ENCODE results near the gene PIP4K2B.
"Not testable (repeated sequence)": the region's sequence is repeated elsewhere in the genome, so short reads cannot be mapped to it uniquely, and the experiment has no call there.

The PIP4K2B gene

DNA sequence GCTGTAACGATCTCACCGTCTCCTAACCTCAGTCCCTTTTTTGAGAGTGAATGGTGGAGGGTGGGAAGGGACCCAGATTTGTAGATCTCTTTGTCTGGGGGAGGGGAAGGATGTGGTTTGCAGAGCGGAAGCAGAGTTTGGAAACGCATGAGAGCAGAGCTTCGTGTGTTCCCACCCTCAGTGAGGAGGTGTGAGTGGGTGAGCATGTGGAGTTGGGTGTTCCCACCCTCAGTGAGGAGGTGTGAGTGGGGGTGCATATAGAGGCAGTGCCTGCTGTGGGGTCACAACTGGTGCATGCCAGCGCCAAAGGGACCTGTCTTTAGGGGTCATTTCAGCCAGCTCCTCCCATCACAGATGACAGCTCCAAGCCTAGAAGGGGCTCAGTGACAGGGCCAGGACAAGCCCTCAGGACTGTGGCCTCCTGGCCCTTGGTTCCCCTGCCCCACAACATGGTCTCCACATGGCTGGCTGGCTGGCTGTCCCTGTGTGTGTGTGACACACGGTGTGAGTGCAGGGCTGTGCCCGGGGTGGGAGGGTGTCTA, 71.0 kb downstream of the PIP4K2B start:
- peak; percentile 43 for DNase-seq

- DNase-seq, result no peak
These were observed 71.6 kb downstream of the PIP4K2B start for GRCh38 chr17:38727736-38728135.

- not testable (repeated sequence) for DNase-seq
These were observed 73.2 kb downstream of the PIP4K2B start for GRCh38 chr17:38726145-38726544.

DNA sequence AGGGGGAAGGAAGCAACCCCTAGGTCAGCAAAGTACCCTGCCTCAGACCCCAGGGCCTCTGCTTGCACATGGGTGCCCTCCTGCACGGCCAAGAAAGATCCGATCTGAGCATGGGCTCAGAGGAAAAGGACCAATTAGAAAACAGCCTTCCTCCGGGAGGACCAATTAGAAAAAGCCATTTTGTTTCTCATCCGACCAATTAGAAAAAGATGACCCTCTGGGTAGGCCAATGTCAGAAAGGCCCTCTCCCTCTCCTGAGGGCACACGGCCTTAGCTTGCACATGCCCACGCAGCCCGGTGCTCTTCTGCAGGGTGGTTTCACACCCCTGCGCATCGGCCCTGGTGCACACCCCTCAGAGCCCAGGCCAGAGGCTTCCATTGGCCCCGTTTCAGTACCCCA, 74.3 kb downstream of the PIP4K2B start:
- no peak for DNase-seq

DNA sequence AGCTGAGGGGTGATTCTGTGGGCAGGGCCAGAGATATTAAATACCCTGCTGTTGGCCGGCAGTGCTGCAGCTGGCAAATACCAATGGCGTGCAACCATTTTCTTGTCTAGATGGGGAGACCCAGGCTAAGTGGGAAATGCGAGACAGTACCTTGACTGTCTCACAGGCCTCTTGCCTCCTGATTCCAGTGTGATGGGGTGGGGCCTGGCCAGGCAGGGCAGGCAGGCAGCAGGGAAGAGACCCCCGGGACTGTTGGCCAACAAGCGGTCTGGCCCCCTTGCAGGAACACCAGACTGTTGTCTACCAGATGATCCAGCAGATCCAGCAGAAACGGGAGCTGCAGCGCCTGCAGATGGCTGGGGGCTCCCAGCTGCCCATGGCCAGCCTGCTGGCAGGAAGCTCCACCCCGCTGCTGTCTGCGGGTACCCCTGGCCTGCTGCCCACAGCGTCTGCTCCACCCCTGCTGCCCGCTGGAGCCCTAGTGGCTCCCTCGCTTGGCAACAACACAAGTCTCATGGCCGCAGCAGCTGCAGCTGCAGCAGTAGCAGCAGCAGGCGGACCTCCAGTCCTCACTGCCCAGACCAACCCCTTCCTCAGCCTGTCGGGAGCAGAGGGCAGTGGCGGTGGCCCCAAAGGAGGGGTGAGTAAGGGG, 74.9 kb downstream of the PIP4K2B start:
- no peak for DNase-seq

- DNase-seq, result no peak
These were observed 77.6 kb downstream of the PIP4K2B start for GRCh38 chr17:38721802-38722201.

DNA sequence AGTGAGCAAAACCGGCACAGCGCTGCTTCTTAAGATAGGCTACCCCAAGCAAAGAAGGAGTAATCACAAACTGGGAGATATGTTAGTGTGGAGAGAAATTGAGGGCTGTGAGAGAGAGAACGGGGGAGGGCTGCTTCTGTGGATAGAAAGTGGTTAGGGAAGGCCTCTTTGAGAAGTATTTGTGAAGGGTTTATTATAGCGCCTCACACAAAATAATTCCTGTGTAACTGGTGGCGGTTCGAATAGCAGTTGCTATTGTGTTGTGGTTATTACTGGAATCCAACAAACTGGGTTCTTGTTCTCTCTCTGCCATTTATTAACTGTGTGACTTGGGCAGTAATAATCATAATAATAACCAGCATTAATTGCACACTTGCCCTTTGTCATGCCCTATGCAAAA, 78.4 kb downstream of the PIP4K2B start:
- DNase-seq, result no peak

DNA sequence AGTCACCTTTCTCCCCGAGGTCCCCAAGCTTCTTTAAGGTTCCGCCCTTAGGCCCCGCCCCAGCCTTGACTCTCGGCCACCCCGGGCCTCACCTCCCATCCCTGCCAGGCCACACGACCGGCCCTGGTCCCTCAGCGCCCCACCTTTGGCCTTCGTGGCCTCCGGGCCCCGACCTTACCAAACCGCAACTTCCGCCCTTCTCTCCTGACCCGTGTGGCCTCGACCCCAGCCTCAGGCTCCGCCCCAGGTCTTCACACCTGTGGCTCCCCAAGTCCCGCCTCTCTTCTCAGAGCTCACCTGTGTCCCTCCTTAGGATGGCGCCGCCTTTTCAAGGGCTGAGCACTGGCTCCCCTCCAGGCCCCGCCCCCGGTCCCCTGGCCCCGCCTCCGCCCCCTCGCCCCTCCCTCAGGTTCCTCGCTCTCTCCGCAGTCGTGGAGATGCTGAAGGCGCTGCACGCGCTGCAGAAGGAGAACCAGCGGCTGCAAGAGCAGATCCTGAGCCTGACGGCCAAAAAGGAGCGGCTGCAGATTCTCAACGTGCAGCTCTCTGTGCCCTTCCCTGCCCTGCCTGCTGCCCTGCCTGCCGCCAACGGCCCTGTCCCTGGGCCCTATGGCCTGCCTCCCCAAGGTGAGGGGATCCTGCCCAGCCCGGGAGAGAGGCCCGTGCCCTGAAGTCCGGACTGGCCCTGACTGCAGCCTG, 79.3 kb downstream of the PIP4K2B start:
- no peak for DNase-seq

DNA sequence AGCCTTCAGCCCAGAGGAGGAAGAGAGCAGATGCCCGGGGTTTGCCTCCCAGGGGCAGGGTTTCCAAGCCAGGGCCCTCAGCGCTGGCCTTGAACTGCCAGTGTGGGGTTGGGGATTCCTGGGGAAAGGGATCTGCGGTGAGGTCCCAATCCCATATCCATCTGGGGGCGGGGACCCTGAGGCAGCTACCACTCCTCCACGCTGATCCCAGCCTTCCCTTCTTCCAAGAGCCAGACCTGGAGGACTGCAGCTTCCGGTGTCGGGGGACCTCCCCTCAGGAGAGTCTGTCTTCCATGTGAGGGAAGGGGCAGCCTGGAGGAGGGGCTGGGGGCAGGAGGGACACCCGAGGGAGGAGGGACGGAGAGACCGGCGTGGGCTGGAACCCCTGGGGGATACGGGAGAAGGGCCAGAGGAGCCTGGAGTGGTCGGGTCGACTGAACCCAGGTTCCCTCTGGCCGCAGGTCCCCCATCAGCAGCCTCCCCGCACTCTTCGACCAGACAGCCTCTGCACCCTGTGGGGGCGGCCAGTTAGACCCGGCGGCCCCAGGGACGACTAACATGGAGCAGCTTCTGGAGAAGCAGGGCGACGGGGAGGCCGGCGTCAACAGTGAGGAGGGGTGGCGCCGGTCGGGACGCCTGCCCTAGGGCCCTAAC, 79.9 kb downstream of the PIP4K2B start:
- no peak for DNase-seq

DNA sequence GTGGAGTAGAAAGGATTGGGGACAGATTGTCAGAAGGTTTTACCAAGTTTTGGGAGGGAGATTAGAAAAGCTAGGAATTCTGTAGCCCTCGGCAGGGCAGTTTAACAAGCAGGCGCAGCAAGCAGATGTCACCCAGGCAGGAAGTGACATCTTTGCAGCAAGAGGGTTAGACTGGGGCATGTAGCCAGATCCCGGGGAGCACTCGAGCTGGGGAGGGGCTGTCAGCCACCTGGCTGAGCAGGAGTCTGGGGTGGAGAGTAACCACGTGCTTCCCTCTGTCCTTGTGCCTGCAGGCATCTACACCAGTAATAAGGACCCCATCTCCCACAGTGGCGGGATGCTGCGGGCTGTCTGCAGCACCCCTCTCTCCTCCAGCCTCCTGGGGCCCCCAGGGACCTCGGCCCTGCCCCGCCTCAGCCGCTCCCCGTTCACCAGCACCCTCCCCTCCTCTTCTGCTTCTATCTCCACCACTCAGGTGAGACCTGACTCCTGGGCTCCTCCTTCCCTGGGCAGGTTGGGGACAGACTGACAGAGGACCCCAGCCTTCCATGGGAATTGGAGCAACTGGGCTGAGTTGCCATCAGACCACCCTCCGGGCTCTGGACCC, 82.1 kb downstream of the PIP4K2B start:
- no peak for DNase-seq

DNA sequence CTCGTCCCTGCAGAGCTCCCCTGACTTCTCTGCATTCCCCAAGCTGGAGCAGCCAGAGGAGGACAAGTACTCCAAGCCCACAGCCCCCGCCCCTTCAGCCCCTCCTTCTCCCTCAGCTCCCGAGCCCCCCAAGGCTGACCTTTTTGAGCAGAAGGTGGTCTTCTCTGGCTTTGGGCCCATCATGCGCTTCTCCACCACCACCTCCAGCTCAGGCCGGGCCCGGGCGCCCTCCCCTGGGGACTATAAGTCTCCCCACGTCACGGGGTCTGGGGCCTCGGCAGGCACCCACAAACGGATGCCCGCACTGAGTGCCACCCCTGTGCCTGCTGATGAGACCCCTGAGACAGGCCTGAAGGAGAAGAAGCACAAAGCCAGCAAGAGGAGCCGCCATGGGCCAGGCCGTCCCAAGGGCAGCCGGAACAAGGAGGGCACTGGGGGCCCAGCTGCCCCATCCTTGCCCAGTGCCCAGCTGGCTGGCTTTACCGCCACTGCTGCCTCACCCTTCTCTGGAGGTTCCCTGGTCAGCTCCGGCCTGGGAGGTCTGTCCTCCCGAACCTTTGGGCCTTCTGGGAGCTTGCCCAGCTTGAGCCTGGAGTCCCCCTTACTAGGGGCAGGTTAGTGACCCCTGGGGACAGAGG, 82.9 kb downstream of the PIP4K2B start:
- DNase-seq, result no peak
